ENCODE results near the gene RANGAP1. TPM values are rescaled to one million over a fixed set of nuclear protein-coding genes. Genes with fewer than 3 reads are reported as not detected.

RANGAP1 gene
- total and polyA plus RNA-seq, 2 of the 13 experiments (the other 11 are each of a cell fraction or from before 2014, with no cell fraction given): 51.8 to 83.9 TPM

- no peak for TF ChIP-seq ZNF280D (CRISPR knock-in tag; IDR thresholded peaks at IDR 0.05)
- TF ChIP-seq CCDC6 (CRISPR knock-in tag; IDR thresholded peaks at IDR 0.05): no peak
- peak; percentile 61 for TF ChIP-seq ZGPAT (CRISPR knock-in tag; IDR thresholded peaks at IDR 0.05)
- TF ChIP-seq HDAC2 (CRISPR knock-in tag; IDR thresholded peaks at IDR 0.05): 0 out of 2 replicates have a peak, but pooled peaks have one; percentile 19
- no peak for TF ChIP-seq CENPT (CRISPR knock-in tag; IDR thresholded peaks at IDR 0.05; ENCODE audit: low read depth)
- TF ChIP-seq KDM5A (IDR thresholded peaks at IDR 0.05; ENCODE audit: borderline replicate concordance, low read length): no peak
- TF ChIP-seq ZXDC (CRISPR knock-in tag; IDR thresholded peaks at IDR 0.05): no peak
- TF ChIP-seq ATF7 (IDR thresholded peaks at IDR 0.05): no peak
- TF ChIP-seq ATF7 (CRISPR knock-in tag; IDR thresholded peaks at IDR 0.05): no peak
- TF ChIP-seq ZNF609 (CRISPR knock-in tag; IDR thresholded peaks at IDR 0.05; ENCODE audit: borderline replicate concordance): peak; percentile 25; the same call in 1 of the 2 replicates
- TF ChIP-seq ZNF362 (CRISPR knock-in tag; IDR thresholded peaks at IDR 0.05; ENCODE audit: borderline replicate concordance): peak; percentile 36; the same call in 1 of the 2 replicates
- peak; percentile 73; the same call in 1 of the 2 replicates for TF ChIP-seq TFAP4 (IDR thresholded peaks at IDR 0.05; ENCODE audit: borderline replicate concordance, low read depth)
These were observed 45.4 kb downstream of the RANGAP1 start, which contains the start of gene CHADL (continued) for GRCh38 chr22:41240377-41241132.
